GM10266 (cell line): ENCODE results near the gene PLD5.
"Not testable (repeated sequence)": the region's sequence is repeated elsewhere in the genome, so short reads cannot be mapped to it uniquely, and the experiment has no call there.

Source experiments
- DNase-seq: peaks from one replicate; pipeline ENCODE4 v3.0.0; 2012; ENCODE audit errors: extremely low spot score
- CTCF ChIP-seq: IDR thresholded peaks from 2 replicates; pipeline ENCODE4 v1.5.1; 2012; ENCODE audit warnings: mild to moderate bottlenecking, low read depth; ENCODE audit not compliant: control insufficient read depth, insufficient read depth; ENCODE audit errors: missing control alignments

Gene PLD5

DNA sequence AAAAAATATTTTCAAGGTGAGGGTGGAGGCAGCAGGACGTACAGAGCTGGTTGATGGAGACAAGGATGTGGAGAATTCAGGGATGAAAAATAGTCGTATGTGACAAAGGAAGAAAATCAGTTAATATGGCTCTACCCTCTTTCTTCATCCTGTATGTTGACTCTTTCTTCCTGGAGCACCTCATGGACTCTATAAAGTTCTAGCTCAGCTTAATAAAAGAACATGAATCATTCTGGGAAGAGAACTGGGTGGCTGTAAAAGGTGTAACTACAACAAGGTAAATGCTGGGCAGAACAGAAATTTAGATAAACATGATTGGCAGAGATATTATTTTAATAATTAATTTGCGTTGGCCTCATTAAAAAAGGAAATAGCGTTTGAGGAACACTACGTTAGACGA, 283.8 kb downstream of the PLD5 start:
- no peak for DNase-seq
- TF ChIP-seq CTCF = no peak

- DNase-seq = no peak
- TF ChIP-seq CTCF = no peak
Observed at GRCh38 chr1:242240077-242240476, 284.4 kb downstream of the PLD5 start.

DNA sequence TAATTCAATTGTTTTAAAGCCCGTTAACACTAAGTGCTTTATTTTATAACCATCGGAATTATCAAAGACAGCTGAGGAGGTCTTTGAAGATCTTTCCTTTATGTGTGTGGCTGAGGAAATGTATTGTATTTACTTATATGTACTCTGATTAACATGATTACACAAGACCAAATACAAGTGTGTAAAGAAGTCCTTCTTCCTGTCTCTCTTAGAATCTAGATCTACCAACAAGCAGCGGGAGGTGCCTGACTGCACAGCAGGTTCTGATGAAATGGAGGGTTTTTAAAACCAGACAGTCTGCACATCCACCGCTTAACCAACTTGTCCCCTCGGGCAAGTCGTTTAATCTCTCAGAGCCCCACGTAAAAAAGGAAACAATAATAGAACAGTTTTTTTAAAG, 285.1 kb downstream of the PLD5 start:
- no peak for DNase-seq
- no peak for TF ChIP-seq CTCF

DNA sequence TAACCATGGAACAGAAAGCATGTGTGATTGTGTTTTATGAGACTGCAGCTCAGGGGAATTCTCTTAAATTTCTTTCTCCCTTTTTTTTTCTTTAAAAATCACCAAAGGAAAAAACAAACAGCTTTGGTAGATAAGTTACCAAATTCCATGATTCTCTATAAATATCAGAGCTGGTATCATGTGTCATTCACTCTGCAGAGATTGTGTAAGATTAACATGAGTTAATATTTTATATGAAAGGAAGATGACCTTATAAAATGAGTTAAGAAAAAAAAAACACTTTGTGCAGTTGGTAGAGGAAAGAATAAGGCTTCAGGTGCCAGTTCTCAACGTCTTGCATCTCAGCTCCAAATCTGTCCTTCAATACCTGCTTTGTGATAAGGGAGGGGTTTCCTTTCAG, 287.4 kb downstream of the PLD5 start:
- DNase-seq = no peak

DNA sequence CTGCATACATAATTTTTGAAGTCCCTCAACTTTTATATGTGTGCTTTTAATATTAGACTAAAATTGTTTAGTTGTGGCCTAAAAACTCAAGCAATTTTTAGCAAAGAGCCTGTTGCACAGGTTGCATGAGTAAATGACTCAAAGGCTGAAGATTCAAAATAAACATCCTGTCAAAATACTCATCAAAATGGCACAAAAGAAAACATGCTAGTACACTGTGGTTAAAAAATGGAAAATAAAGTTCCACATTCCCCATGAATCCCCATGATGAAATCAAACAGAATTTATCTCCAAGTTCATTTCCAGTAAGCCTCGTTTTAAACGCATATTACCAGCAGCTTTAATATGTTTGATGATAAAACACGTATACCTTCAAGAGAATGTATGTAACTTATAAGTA, 295.5 kb downstream of the PLD5 start:
- no peak for TF ChIP-seq CTCF
- no peak for DNase-seq

More for the DNA sequence above, 287.4 kb downstream of the PLD5 start:
- TF ChIP-seq CTCF = no peak

DNA sequence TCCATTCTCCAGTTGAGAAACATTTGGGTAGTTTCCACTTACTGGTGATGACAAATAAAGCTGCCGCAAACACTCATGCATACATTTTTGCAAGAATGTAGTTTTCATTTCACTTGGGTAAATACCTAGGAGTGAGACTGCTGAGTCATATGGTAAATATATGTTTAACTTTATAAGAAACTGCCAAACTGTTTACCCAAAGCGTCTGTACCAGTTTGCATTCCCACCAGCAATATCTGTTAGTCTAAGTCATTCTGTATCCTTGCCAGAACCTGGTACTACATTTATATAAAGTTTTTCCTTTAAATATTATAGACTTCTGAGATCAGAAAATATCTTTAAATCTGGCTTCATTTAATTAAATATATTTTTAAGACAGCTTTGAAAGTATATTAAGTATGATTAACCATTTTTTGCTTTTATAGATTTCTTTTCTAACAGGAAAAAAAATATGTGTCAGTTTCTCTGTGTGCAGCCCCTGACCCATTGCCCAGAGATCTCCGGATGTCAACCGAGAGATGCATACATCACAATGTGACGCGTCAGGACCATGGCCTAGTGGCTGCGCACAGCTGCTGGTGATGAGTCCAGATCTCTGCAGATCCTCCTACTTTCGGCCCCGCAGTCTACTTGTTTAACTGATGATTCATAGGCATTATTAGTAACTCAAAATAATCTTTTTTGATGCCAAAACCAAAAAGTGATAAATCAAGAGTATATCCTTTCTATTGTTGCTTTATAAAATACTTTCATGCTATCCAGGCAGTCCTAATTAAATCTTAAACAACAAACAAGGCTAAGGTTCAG, 298.5 kb downstream of the PLD5 start:
- no peak for DNase-seq
- no peak for TF ChIP-seq CTCF

GRCh38 chr1:242224878-242225766, 299.4 kb downstream of the PLD5 start:
- DNase-seq = not testable (repeated sequence)
